Vagina (tissue), 2 donors: ENCODE data around the gene C11orf54.

Experiments
- CTCF ChIP-seq, 3 experiments: fragments of 450-650 bp in 2 of 3; fragments of 200-600 bp in 1 of 3; sonication (generic) in 1 of 3; IDR thresholded peaks; one replicate each; pipeline ENCODE4 v1.5.1; 2017 to 2019; ENCODE audit warnings: antibody characterized with exemption in 3 of 3, mild to moderate bottlenecking in 2 of 3, moderate library complexity in 2 of 3
- POLR2A ChIP-seq, 2 donors: fragments of 450-650 bp; IDR thresholded peaks; one replicate each; pipeline ENCODE4 v1.6.1; 2017; ENCODE audit warnings: antibody characterized with exemption in 2 of 2, mild to moderate bottlenecking in 2 of 2, moderate library complexity in 2 of 2

- no peak for TF ChIP-seq CTCF (IDR thresholded peaks at IDR 0.05)
- TF ChIP-seq POLR2A (IDR thresholded peaks at IDR 0.05), result no peak
These were observed 24.0 kb upstream of the C11orf54 start for GRCh38 chr11:93717501-93717900.
